Tibial nerve (tissue), 4 donors: ENCODE data around the gene PTPRC. TPM values are rescaled to one million over a fixed set of nuclear protein-coding genes. Genes with fewer than 3 reads are reported as not detected.

Experiments
- DNase-seq, 2 donors: peaks; one replicate each; pipeline ENCODE4 v3.0.0-alpha.2; 2019; ENCODE audit warnings: low spot score in 2 of 2
- H3K27ac ChIP-seq, 4 donors: fragments of 200-600 bp; sonication (generic) in 3 of 4; one replicate each; pipeline ENCODE4 v1.5.1; 2017 to 2019; ENCODE audit warnings: mild to moderate bottlenecking in 1 of 4
- H3K27me3 ChIP-seq, 2 donors: fragments of 200-600 bp; sonication (generic) in 1 of 2; one replicate each; pipeline versions ENCODE4 v1.5.1 to v1.6.0; 2017 to 2019
- H3K36me3 ChIP-seq, 3 donors: fragments of 200-600 bp; sonication (generic); one replicate each; pipeline ENCODE4 v1.5.1; 2018 to 2019
- H3K4me1 ChIP-seq, 4 donors: fragments of 200-600 bp; sonication (generic) in 3 of 4; one replicate each; pipeline ENCODE4 v1.5.1; 2017 to 2019
- H3K4me3 ChIP-seq, 4 donors: fragments of 200-600 bp; sonication (generic) in 3 of 4; one replicate each; pipeline ENCODE4 v1.5.1; 2017 to 2019; ENCODE audit warnings: mild to moderate bottlenecking in 1 of 4, moderate library complexity in 1 of 4
- H3K9me3 ChIP-seq, 4 donors: fragments of 200-600 bp; sonication (generic) in 3 of 4; one replicate each; pipeline ENCODE4 v1.5.1; 2017 to 2019
- CTCF ChIP-seq, 5 experiments: fragments of 200-600 bp in 3 of 5; fragments of 450-650 bp in 2 of 5; sonication (generic) in 3 of 5; IDR thresholded peaks; one replicate each; pipeline ENCODE4 v1.5.1; 2016 to 2019; ENCODE audit warnings: antibody characterized with exemption in 5 of 5, mild to moderate bottlenecking in 3 of 5, moderate library complexity in 2 of 5
- EP300 ChIP-seq, 2 donors: sonication (generic); formaldehyde crosslinking; IDR thresholded peaks; one replicate each; pipeline ENCODE4 v1.6.1; 2017; ENCODE audit warnings: antibody characterized with exemption in 2 of 2, mild to moderate bottlenecking in 1 of 2
- POLR2A ChIP-seq, 2 donors: fragments of 450-650 bp; IDR thresholded peaks; one replicate each; pipeline ENCODE4 v1.6.1; 2017; ENCODE audit warnings: antibody characterized with exemption in 2 of 2, mild to moderate bottlenecking in 2 of 2, moderate library complexity in 2 of 2
- WGBS, 2 donors: methylation state at CpG; one replicate each; pipeline ENCODE4 v1.1.5; 2018; 5-methylcytosine and 5-hydroxymethylcytosine counted together
- total RNA-seq, 4 donors: library from RNA; depleted of rRNA; stranded (reverse); fragments of >200 nt; gene quantifications; one replicate each; pipeline ENCODE4 v1.1.0, GENCODE V29; 2016

PTPRC gene
- total RNA-seq, 4 donors from 2014 or later, result 10.3 to 16.5 (median 13.6) TPM

- Histone ChIP-seq H3K27ac (no peak overlapping the region), H3K4me1 (peaks cover 0 to 5% (median under 1%) of the 10 kb centered on the region in 4 donors), H3K9me3 (no peaks in the 10 kb centered on the region), H3K27me3 (no peaks in the 10 kb centered on the region), H3K36me3 (no peaks in the 10 kb centered on the region), H3K4me3 (no peak overlapping the region)
- TF ChIP-seq POLR2A (IDR thresholded peaks at IDR 0.05), result no peak
- no peak for TF ChIP-seq EP300 (IDR thresholded peaks at IDR 0.05)
- no peak for TF ChIP-seq CTCF (IDR thresholded peaks at IDR 0.05)
- no peak for DNase-seq
- WGBS, 2 donors, result 80 to 84% methylated on average over 4 of the region's 4 CpGs
These were observed 48.6 kb downstream of the PTPRC start for GRCh38 chr1:198687429-198687828.

DNA sequence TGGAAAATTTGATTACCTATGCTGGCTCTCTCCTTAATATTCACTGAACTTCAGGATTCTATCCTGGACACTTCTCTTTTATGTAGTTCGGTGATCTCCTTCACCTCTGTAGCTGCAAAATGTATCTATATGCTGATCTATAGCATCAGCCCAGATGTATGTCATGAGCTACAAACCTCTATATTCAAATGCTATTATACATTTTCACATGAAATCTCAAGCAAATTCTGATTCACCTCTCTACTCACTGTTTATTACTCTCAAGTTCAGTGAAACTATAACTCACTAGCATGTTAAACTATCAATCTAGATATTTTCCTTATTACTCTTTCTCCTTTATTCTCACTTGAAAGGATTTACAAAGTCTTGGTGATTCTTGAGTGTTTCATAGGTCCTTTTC is 52.2 kb downstream of the PTPRC start:
- Histone ChIP-seq H3K27me3 (no peaks in the 10 kb centered on the region), H3K9me3 (no peaks in the 10 kb centered on the region), H3K36me3 (no peaks in the 10 kb centered on the region), H3K4me3 (no peak overlapping the region), H3K27ac (no peak overlapping the region), H3K4me1 (peaks cover 0 to 3% (median 0%) of the 10 kb centered on the region in 4 donors)
- TF ChIP-seq EP300 (IDR thresholded peaks at IDR 0.05) (no peak), POLR2A (IDR thresholded peaks at IDR 0.05) (no peak), CTCF (IDR thresholded peaks at IDR 0.05) (no peak)
- no peak for DNase-seq
- WGBS, 2 donors, result 85 to 95% methylated on average over 1 of the region's 1 CpG

- no peak overlapping the region for H3K27ac ChIP-seq
- H3K9me3 ChIP-seq, result no peaks in the 10 kb centered on the region
- no peaks in the 10 kb centered on the region for H3K27me3 ChIP-seq
- DNase-seq, result no peak
- H3K4me3 ChIP-seq, result no peak overlapping the region
- TF ChIP-seq CTCF (IDR thresholded peaks at IDR 0.05), result no peak
- TF ChIP-seq POLR2A (IDR thresholded peaks at IDR 0.05), result no peak
- TF ChIP-seq EP300 (IDR thresholded peaks at IDR 0.05), result no peak
- H3K36me3 ChIP-seq, result no peaks in the 10 kb centered on the region
- H3K4me1 ChIP-seq, result no peaks in the 10 kb centered on the region
These were observed 54.5 kb downstream of the PTPRC start for GRCh38 chr1:198693321-198693720.

DNA sequence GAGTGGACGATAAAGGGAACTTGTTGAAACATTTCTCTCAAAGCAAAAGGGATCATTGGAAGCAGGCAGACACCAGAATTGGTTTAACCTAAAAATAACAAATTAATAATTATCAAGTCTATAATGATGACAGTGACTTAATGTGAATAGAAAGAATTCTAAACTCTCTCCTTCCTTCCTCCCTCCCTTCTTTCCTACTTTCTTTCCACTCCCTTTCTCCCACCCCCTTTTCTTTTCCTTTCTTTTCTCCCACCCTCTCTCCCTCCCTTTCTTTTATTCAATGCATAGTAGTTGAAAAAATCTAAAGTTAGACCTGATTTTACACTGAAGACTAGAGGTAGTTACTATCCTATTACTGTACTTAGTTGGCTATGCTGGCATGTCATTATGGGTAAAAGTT is 55.7 kb downstream of the PTPRC start:
- no peak overlapping the region for H3K4me3 ChIP-seq
- no peak for TF ChIP-seq EP300 (IDR thresholded peaks at IDR 0.05)
- no peak for TF ChIP-seq POLR2A (IDR thresholded peaks at IDR 0.05)
- TF ChIP-seq CTCF (IDR thresholded peaks at IDR 0.05), result no peak
- H3K36me3 ChIP-seq, result no peaks in the 10 kb centered on the region
- no peaks in the 10 kb centered on the region for H3K9me3 ChIP-seq
- H3K27ac ChIP-seq, result no peak overlapping the region
- 71 to 85% methylated on average over 1 of the region's 1 CpG for WGBS, 2 donors
- H3K27me3 ChIP-seq, result no peaks in the 10 kb centered on the region
- DNase-seq, result no peak
- H3K4me1 ChIP-seq, result peaks cover 0 to under 1% (median 0%) of the 10 kb centered on the region in 4 donors

DNA sequence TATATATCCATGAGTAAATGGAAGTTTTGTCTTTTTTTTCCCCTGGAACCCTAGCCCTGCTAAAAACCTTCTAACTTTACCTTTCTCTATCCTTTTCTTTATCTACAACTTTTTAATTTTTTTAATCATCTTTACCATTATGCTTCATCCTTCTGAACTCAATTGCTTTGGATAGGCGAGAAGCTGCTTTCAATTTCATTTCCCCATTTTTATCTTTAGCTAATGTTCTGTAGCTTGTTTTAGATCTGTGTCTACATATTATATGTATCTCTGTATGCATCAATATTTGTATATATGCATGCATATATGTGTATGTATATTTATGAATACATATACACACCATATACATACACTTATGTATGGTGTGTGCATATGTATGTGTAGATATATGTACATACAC is 57.4 kb downstream of the PTPRC start:
- H3K27me3 ChIP-seq, result no peaks in the 10 kb centered on the region
- no peak overlapping the region for H3K27ac ChIP-seq
- no peaks in the 10 kb centered on the region for H3K36me3 ChIP-seq
- no peak overlapping the region for H3K4me3 ChIP-seq
- DNase-seq, result no peak
- no peaks in the 10 kb centered on the region for H3K9me3 ChIP-seq
- no peak for TF ChIP-seq CTCF (IDR thresholded peaks at IDR 0.05)
- no peak for TF ChIP-seq POLR2A (IDR thresholded peaks at IDR 0.05)
- TF ChIP-seq EP300 (IDR thresholded peaks at IDR 0.05), result no peak
- H3K4me1 ChIP-seq, result peaks cover 0 to 6% (median 0%) of the 10 kb centered on the region in 4 donors
- 86 to 90% methylated on average over 1 of the region's 1 CpG for WGBS, 2 donors
